NCI-H1694 treated with DMSO at 0.1 percent for 48 hours (cell line): ENCODE results near the gene WDR27.

ENCODE experiments used
- DNase-seq: peaks from one replicate; lab custom pipeline; 2025; lab: John Stamatoyannopoulos, UW

WDR27 gene

DNA sequence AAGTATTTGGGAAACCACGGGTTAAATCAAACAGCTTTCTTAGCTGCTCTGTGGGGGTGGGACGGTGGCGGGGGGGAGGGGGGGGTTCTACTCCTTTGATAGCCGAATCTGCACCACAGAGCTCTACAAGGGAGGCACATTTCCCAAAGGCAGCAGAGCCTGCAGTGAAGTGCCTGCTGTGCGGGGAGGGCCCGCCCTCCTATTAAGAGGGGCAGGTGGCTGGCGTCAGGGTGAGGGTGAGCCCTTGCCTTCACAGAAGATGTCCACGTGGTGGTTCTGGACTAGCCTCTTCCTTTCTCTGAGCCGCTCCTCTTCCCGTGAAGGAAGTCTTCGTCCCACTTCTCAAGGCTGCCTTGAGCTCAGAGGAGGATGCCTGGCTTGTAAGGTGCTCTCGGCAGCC, 273.3 kb downstream of the WDR27 start:
- DNase-seq: no peak

DNA sequence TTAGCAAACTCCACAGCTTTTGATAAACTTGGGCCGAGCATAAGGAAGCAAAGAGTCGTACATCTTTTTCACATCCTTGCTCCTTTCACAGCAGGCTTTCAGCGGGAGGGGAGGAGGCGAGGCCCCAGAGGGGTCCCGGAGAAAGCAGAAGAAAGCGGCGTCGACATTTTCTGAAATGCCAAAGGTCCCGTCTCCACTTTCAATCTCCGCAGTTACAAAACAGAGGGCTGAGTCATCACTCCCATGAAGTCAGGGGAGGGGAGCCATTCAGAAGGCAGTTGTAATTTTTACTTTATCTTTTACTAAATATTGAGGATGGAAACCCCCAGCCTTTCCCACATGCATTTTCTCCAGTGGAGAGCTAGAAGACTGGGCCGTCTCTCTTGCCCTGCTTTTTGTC, 274.0 kb downstream of the WDR27 start:
- no peak for DNase-seq

DNA sequence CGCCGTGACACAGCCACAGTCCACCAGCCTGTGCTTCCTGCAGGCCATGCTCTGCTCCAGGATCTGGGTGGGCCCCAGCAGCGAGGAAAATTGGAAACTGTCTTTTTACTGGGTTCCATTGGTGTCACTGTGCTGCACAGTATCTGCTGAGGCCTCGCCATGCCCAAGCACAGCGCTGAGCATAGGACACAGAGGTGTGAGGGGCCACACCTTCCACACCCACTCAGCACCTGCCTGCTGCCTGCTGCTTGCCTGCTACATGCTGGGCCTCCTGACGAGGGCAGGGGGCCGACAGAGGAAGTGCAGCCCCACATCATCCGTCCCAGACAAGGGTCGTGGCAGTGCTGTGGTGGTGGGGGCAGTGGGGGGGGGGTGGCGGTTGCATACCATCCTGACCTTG, 275.2 kb downstream of the WDR27 start:
- DNase-seq: no peak

DNA sequence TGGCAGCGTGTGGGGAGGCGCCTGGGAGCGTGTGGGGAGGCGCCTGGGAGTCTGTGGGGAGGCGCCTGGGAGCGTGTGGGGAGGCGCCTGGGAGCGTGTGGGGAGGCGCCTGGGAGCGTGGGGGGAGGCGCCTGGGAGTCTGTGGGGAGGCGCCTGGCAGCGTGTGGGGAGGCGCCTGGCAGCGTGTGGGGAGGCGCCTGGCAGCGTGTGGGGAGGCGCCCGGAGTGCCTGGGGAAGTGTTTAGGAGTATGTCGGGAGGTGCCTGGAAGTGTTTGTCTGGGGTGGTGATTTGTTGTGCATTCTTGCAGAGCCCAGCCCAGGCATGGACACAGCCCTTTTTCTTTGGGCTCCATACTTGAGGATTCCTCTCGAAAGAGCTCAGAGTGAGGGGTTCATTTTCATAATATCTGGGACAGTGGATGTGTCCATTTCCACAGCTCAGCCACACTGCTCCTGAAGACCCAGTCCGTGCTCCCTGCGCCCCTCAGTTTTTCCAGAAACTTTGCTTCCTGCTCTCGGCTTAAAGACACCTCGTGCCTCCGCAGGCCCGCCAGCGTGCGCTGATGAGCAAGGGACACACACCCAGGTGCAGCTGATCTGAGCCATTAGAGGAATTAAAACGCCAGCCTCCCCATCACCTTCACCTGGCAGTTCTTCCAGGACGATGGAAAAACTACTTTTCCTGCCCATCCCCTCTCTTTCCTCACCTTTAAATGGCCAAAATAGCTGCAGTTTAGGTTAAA, 276.0 kb downstream of the WDR27 start:
- DNase-seq: no peak

DNA sequence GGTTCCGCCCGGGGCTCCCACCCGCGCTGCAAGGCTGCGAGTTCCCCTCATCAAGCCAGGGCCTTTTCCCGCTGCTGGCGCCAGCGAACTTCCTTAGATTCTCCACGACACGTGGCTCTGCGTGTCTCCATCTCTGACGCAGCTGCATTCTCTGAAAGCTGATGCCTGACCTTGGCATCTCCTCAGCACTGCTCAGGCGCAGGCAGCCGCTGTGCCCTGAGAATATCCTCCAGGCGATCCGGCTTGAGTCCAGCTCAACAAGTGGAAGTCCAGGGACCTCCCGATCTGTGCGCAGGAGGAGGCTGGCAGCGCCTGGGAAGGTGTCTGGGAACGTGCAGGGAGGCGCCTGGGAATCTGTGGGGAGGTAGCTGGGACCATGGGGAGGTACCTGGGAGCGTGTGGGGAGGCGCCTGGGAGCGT, 277.0 kb downstream of the WDR27 start:
- DNase-seq: no peak

DNA sequence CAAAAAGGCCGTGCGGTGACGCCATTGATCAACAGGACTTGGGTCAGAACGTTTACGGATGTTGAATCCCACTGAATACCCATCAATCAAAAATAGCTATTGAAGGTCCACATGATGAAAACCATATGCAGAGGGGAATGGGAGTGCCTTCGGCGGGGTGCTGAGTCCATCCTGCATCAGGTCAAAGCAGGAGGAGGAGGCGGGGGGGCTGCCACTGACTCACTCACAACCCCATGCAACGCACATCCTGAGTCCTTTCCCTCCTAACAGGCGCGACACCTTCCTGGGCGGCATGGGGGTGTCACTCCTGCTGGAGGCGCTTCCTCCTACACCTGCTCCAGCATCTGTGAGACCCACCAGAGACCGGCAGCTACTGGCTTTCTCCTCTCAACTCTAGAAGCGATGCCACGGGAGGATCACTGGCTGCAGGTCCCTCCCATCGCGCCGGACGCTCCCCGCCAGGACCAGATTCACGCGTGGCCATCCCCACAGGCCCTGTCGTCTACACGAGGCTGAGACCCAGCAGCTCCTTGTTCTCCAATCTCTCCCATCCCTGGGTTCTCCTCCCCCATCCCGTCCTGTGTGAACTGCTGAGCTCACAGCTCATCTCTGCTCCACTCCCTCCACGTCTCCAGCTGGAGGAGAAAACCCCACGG, 277.6 kb downstream of the WDR27 start:
- DNase-seq: no peak

DNA sequence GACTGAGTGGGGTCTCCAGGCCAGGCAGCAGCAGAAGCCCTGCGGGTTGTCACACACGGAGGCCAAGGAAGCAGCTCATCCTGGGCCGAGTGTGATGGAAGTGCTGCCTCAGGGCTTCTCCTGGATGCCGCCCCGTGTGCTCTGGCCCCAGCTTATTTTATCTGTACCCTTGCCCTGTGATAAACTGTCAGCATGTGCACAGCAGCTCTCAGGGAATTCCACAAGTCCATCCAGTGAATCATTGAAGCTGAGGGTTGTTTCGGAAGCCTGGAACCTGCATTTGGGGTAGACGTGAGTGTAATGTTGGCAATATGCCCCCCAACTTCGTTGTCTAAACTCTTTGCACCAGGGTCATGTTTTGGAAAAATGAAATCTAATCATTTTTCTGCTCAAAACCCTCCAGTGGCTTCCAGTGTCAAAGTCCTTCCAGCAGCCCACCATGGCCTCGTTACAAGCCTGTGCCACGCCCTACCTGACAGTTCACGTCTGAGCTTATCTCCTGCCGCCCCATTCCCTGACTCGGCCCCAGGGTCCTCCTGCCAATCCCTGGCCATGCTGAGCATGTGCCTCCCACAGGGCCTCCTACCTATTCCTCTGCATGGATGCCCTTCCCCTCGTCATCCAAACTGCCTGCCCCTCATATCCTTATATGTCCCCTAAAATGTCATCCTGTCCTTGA, 280.1 kb downstream of the WDR27 start:
- no peak for DNase-seq

DNA sequence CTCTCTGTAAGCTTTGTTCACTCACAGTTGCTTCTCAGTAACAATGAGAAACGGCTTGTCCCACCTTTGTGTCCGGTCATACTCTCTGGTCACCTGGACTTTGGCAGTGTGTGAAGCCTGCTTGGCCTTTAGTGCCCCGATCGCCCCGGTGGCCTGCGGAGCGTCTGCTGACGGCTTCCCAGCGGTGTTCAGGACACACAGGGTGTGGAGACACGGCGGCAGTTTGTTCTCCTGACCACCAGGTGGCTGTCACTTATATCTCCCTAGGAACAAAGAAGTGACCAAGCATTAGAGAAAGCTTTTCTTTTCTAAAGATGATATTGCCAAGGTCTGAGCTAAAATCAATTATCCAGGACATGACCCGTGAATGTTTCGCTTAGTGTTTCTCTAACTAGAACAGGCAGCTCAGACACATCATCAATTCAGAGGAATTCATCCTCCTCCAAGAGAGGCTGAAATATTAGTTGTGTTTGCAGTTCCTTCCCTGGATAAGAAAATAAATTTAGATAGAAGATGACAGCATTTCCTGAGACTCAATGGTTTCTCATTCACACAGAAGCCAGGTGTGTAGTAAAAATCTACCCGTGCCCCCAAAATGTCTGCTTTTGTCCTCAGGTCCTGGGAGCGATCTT, 280.8 kb downstream of the WDR27 start:
- peak; percentile 0 for DNase-seq

DNA sequence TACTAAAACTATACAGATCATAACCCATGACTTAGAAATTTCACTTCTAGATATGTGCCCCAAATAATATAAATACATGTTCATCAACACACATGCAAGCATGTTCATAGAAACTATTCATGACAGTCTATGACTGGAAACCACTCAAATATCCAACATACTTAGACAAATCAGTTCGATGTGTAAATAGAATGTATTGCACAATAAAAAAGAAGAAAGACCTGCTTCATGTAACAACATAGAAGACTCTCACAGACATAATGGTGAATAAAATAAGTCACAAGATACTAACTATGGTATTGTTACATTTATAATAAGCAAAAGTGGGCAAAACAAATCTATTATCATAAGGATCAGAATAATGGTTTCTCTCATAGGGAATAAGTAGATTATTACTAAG, 284.7 kb downstream of the WDR27 start:
- DNase-seq: no peak

DNA sequence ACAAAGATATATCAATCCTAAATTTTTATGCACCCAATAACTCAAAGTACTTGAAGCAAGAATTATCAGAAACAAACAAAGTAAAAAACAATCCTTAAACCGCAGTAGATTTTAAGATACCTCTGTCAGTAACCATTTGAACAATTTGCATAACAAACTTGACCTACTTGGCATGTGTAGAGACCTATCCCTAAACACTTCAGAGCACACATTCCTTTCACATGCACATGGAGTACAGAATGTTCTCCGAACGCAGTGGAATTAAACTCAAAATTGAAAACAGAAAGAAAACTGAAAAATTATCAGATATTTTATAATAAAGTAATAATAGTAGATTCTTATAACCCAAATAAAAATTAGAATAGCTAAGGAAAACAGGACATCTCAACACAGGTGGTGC, 285.6 kb downstream of the WDR27 start:
- DNase-seq: no peak

DNA sequence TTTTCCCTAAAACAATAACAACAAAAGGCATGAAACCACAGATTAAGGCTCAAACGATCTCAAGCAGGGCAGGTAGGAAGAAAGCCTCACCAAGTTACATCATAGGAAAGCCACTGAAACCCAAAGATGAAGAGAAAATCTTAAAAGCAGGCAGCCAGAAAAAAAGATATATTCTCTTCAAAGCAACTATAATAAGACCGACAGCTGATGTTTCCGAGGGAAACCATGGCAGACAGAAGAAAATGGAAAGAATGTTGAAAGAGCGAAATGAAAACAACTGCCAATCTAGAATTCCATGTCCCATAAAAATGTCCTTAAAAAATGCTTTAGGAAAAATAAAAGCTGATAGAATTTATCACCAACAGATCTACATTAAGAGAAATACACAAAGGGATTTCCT, 286.6 kb downstream of the WDR27 start:
- DNase-seq: no peak

DNA sequence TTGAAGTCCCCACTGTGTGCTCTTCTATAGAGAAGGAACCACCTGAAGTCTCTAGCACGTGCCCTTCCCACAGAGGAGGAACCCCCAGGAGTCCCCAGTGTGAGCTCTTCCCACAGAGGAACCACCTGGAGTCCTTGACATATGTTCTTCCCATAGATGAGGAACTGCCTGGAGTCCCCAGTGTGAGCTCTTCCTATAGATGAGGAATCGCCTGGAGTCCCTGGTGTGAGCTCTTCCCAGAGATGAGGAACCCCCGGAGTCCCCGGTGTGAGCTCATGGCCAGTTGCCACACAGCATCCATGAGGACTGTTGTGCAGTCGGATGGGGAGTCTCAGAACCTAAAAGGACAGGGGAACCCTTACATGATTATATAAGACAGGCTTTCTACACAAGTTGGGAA, 290.1 kb downstream of the WDR27 start:
- no peak for DNase-seq

DNA sequence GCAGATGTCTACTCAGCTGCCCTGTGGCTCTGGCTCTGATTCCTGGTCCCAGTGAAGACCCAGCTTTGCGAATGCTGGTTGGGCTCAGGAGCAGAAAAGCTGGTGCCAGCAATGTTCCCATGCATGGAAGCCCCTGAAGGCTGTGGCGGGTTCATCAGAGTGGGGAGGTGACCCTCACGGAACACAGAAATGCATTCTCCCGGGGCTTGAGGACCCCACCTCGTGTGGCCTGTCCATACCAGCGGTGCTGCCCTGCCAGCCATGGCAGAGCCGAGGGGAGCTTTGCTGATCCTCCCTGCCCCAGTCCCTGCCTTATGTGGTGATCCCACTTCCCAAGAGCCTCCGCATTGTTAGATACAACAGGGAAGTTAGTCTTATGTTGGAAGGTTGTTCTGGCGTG, 290.5 kb downstream of the WDR27 start:
- DNase-seq: no peak

DNA sequence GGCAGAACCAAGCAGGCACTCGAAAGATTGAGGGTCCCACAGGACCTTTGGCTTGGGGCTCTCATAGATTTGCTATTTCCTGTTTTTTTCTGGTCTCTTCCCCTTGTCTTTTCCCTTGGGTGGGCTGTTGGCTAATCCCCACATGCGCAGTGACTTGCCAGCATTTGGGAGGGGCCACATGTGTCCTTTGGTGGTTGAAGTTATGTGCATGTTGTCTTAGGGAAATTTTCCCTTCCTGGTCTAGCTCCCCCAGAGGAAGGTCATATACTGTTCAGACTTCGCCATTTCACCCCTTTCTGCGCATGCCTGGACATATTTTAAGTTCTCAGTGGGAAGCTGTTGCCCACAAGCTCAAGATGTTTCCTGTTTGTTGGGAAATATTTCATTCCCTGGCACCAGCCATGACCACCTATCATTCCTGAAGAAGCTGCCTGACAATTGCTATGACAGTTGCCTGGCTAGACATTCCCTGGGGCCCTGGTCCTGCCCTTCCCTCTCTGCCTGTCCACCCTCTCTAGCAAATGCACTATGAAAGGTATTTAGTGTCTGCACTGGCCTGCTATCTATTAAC, 292.0 kb downstream of the WDR27 start:
- DNase-seq: no peak

DNA sequence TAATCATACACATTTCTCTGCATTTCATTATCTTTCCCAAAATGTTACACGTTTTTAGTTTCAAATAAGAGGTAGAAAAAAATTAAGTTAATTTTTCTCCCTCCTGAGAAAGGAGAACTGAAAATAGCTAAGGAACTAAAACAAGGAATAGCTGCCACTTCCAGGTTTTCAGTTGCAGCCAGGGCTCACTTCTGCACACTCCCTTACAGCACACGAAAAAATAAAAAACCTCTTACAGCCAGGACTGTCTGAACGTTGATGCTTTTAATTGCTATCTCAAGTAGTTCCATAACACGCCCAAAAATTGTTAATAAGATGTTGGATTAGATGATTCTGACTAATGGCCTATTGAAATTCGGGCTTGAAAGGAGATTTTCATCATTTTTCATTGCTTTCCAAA, 294.5 kb downstream of the WDR27 start:
- DNase-seq: no peak
